GM21825 (cell line): Measurements from ENCODE around the gene TDP2.
A peak's percentile ranks its signal among the peaks of the same experiment; 100 is the strongest.

Experiments used
- ATAC-seq: cut with Tn5 transposase; IDR thresholded peaks from one replicate; pipeline ENCODE4 v1.9.1; 2021; ENCODE audit warnings: mild to moderate bottlenecking, moderate library complexity; ENCODE audit not compliant: unreplicated experiment

TDP2 gene

GRCh38 chr6:24666641-24667377, at the start of gene TDP2, which contains the start of gene ACOT13:
Gene TDP2, minus strand, starts transcription at chr6:24666899. Its CDS starts 37 bp downstream, at chr6:24666862.
Gene ACOT13, plus strand, starts transcription at chr6:24667077. Its CDS starts 187 bp downstream, at chr6:24667264.
- ATAC-seq: peak; percentile 95

- no peak for ATAC-seq
Measured at GRCh38 chr6:24710519-24711303, 44.0 kb upstream of the TDP2 start.

GRCh38 chr6:24709014-24709711, 42.5 kb upstream of the TDP2 start:
- no peak for ATAC-seq

- no peak for ATAC-seq
Measured at GRCh38 chr6:24708612-24709011, 41.9 kb upstream of the TDP2 start.

- ATAC-seq: no peak
Measured at GRCh38 chr6:24704468-24704867, 37.8 kb upstream of the TDP2 start.

- ATAC-seq: no peak
Measured at GRCh38 chr6:24702720-24703282, 36.1 kb upstream of the TDP2 start.

GRCh38 chr6:24699521-24700359, 33.0 kb upstream of the TDP2 start:
- no peak for ATAC-seq

GRCh38 chr6:24696097-24696496, 29.4 kb upstream of the TDP2 start:
- ATAC-seq: no peak

GRCh38 chr6:24695635-24696034, 28.9 kb upstream of the TDP2 start:
- peak; percentile 56 for ATAC-seq

- ATAC-seq: no peak
Measured at GRCh38 chr6:24694198-24694597, 27.5 kb upstream of the TDP2 start.

- no peak for ATAC-seq
Measured at GRCh38 chr6:24692848-24693592, 26.3 kb upstream of the TDP2 start.

GRCh38 chr6:24692415-24692814, 25.7 kb upstream of the TDP2 start:
- ATAC-seq: no peak

- ATAC-seq: no peak
Measured at GRCh38 chr6:24692003-24692402, 25.3 kb upstream of the TDP2 start.

- ATAC-seq: no peak
Measured at GRCh38 chr6:24691550-24691949, 24.9 kb upstream of the TDP2 start.

- no peak for ATAC-seq
Measured at GRCh38 chr6:24690593-24690992, 23.9 kb upstream of the TDP2 start.

GRCh38 chr6:24689964-24690363, 23.3 kb upstream of the TDP2 start:
- ATAC-seq: no peak

GRCh38 chr6:24686946-24687345, 20.2 kb upstream of the TDP2 start:
- no peak for ATAC-seq

- no peak for ATAC-seq
Measured at GRCh38 chr6:24686408-24686807, 19.7 kb upstream of the TDP2 start.
